Activated T-helper 1 cell treated with Interleukin-2 at 50 U/mL for 16 hours (primary cell): ENCODE measurements around the gene EIF2A.
A peak's percentile ranks its signal among the peaks of the same experiment; 100 is the strongest.
"Not testable (repeated sequence)": the region's sequence is repeated elsewhere in the genome, so short reads cannot be mapped to it uniquely, and the experiment has no call there.

Source experiments
- DNase-seq: peaks from one replicate; pipeline ENCODE4 v3.0.0-alpha.2; 2020; ENCODE audit warnings: low read depth

EIF2A gene

DNA sequence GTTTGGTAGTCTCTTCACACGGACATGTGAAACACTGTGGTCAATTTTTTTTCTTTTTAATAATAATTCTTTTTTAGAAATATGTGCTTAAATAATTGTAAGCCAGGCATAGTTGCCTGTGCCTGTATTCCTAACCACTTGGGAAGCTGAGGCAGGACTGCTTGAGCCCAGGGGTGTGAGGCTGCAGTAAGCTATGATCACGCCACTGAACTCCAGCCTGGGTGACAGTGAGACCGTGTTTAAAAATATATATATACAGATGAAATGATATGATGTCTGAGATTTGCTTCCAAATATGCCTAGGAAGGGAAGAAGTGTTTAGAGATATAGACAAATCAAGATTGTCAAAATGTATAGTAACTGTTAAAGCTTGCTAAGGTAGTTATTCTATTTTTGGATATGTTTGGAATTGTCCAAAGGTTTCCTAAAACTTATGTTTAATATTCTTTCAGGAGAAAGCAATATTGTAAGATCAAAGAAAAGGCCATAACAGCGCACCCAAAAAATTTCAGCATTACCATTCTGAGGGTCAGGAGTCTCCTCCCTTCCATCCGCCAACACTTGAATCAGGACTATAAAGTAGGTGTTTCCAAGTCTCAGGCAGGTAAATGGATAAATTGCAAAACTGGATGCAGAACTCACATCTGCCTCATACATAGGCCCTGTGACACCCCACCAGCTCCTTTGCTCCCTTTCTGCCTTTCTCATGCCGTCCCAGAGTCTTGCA, 56.0 kb downstream of the EIF2A start:
- DNase-seq, result no peak

DNA sequence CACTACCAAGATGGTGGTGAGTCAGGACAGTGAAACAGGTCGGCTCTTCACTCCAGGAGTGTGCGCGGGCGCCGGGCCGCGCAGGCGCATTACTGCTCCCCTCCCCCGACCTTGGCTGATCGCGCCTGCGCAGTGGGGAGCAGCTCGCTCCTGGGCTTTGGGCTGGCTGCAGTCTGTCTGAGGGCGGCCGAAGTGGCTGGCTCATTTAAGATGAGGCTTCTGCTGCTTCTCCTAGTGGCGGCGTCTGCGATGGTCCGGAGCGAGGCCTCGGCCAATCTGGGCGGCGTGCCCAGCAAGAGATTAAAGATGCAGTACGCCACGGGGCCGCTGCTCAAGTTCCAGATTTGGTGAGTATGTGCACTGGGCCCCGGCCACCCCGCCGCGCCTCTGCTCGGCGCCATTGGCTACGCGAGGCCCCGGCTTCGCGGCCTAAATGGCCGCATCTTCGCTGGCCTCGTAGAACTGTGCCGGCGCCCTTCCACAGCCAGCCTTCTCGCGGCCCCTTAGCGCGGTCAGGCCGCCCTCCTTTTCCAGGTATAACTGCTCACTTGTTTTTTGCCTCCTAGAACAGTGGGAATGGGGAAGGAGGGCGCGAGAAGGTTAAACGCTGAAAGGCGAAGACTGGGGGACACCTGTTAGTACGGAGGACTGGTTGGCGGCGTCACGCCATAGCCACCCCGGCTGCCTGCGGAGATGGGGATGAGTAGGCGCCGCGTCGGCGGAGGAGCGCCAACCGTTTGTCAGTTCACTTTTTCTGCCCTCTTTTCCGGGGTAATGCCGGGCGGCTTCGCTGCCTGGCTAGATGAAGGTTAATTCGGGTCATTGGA, 56.8 kb downstream of the EIF2A start, which contains the start of gene SELENOT:
SELENOT (plus strand) TSS at position 169 of the 827 bp plus-strand sequence; CDS start at position 211, 42 bp downstream.
- peak; percentile 94 for DNase-seq

DNA sequence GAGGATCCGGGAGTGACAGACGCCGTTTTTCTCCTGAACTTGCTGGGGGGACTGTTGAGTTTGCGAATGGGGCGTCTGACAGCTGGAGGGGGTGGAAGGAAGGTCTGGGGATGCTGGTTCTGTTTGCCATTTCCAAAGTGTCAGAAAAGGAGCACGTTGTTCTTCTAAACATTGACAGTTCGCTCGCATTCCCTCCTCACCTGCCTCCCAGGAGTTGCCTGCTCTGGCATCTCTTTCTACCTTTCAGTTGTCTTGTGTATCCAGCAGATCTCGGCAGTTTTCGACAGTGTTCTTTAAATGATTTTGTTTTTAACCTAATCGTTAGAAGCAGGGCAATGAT, 57.4 kb downstream of the EIF2A start:
- DNase-seq, result no peak

DNA sequence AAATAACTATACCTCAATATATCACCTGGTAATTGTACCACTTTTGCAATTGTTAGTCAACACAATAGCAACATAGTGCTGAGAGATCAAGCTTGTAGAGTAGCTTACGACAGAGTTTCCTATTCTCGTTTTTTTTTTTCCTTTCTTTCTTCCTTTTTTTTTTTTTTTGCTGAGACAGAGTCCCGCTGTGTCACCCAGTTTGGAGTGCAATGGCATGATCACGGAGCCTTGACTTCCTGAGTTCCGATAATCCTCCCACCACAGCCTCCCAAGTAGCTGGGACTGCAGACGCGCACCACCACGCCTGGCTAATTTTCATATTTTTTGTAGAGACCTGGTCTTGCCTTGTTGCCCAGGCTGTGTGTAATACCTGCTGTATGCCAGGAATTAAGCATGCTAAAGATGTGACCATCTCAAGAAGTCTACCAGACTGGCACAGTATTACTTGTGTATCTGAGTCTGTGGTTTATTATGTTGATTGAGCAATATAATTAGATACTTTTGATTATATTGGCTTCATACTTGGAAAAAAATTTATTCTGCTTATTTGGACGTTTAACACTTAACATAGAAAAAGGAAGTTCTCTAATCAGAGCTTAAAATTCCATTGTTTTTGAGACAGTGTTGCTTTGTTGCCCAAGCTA, 59.5 kb downstream of the EIF2A start:
- no peak for DNase-seq

GRCh38 chr3:150607267-150608065, 60.9 kb downstream of the EIF2A start:
- no peak for DNase-seq

GRCh38 chr3:150609988-150610387, 63.4 kb downstream of the EIF2A start:
- no peak for DNase-seq

DNA sequence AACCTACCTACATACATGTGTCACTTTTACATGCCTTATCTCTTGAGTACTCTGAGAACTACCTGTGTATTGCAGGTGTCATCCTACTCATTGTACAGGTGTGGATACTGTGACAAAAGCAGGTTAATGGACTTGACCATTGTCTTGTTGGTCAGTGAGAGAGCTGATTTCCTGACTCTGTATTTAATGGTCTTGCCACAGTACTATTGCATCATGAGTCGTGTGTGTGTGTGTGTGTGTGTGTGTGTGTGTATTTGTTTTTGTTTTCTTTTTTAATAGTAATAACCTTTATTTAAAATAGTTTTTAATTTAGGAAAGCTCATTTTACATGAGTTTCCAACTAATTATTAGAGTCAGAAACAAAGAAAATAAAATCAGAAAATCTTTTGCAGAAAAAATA, 64.2 kb downstream of the EIF2A start:
- no peak for DNase-seq

DNA sequence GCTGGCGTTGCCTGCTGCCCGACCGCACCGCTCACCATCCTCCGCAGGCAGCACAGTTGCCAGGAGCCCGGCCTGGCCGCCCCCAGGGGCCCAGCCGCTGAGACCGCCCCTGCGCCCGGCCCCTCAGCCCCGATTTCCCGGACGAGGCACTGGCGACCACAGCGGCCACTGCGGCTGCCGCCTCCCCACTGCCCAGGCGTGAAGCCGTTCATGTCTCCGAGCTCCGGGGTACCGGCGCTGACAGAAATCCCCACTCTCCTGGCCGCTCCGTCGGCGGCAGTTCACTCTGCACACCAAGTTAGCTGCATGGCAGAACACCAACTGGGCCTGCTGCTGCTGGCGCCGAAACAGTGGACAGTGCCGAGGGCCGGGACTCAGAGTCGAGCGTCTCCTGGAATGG, 65.1 kb downstream of the EIF2A start:
- no peak for DNase-seq

GRCh38 chr3:150612494-150612893, 65.9 kb downstream of the EIF2A start:
- DNase-seq, result no peak

GRCh38 chr3:150613034-150613433, 66.4 kb downstream of the EIF2A start:
- no peak for DNase-seq

DNA sequence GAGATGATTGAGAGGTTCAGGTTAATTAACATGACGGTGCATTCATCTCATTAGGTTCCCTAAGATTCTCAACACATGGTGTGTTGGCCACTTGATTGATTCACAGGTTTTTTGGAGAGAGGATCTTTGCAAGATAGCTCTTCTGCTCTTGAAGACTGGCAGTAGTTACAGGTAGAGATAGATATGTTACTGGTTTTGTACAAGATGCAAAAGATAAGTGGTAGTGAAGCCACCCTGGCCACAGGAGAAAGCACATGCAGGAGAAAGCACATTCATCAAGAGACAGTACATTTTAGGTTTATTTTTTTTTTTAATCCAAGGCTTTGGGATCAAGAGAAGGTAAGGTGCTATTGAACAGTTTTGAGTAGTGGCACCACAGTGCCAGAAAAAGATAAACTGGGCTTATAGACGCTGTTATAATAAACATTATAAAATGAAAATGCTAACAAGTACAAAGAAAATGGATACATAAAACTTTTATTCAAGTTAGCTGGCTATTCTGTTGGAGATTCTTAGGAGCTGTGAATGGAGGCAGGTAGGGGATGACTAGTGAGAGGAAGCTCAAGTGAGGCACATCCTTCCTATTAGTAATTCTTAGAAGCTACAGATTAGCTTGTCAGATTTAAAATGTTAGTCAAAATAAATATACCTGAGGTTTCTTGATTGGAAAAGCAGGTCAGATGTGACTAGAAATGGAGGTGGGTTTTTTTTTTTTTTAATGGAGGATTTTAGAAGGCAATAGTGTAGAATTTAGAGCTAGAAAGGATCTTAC, 67.3 kb downstream of the EIF2A start:
- DNase-seq, result no peak

DNA sequence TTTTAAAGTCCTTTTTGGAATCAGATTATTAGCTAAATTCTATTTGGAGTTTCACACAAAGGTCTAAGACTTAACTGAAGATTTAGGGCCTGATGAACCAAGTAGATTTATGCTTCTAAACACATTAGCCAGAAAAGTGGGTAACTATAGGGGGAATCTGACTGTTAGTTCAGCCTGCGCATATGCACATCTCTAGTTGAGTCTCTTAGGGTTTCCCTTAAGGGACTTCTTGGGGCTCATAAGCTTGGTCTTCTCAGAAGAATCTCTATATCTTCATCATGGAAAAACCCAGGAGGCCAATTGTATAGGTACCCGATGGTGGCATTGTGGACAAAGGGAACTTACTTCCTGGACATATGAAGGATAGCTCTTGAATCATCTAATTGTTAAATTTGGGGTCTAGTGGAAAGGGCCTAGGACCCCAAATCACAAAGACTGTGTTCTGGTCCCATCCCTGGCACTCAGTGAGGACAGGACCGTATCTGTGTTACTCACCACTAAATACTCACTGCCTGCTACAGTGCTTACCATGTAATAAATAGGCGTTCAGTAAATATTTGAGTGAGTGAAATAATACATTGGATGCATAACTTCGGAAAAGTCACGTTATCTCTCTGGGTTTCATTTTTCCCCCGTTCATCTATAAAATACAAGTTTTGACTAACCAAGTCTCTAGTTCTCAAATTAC, 73.6 kb downstream of the EIF2A start:
- no peak for DNase-seq

DNA sequence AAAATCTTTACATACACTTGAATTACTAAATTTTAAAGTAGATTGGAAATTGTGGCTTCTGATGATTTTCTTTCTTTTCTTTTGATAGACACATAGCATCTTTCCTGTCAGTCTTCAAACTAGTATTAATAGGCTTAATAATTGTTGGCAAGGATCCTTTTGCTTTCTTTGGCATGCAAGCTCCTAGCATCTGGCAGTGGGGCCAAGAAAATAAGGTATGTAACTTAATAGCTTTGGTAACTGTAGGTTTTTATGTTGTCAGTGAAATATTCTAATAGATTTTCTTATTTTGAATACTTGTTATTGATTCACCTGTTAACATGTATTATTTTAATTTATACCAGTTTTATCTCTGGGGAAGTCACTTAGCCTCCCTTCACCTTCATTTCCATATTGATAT, 76.4 kb downstream of the EIF2A start:
- not testable (repeated sequence) for DNase-seq

DNA sequence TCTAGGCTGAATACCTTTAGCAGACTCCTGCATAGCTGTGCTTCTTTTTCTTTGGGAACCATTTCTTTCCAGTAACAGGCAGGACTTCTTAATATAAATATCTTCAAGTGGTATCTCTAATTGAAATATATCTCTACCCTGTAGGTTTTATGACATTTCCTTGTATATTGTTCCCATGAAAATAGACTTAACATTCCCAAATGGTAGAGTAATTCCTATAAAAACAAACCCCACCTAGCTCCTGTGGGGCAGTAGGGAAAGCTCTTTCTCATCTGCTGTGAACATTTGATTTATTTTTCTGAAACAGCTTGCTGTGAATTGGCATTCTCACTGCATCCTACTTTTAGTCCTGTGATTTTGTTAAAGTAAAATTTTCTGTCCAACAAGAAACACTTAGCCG, 77.4 kb downstream of the EIF2A start:
- DNase-seq, result no peak

DNA sequence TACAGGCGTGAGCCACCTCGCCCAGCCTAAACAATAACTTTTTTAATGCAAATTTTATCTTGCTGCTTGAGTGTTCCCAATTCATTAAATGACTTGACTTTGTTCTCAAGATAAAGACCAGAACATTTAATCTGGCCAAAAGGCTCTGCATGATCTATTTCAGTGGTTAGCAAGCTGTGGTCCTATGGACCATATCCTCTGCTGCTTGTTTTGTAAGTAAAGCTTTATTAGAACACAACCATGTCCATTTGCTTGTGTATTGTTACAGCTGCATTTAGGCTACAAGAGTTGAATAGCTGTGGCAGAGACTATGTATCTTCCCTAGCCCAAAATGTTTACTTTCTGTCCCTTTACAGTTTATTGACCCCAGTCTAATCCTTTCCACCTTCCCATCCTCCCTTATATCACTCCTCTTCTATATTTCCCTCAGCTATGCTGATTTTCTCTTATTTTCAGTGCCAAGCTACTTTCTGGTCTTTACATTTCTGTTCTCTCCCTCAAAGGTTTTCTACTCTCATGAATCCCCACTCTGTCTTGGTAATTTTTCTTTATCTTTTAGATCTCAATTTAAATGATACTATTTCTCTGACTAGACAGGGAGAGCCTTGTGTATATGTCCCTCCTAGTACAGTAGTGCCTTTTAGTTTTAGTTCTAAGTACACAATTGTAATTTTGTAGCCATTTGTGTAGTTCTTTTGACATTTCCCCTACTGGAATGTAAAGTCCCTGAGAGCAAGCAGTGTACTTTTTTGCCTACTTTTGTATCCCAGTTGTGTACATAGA, 79.8 kb downstream of the EIF2A start:
- DNase-seq, result no peak

GRCh38 chr3:150627557-150627956, 81.0 kb downstream of the EIF2A start:
- no peak for DNase-seq

- DNase-seq, result no peak
These were observed 85.1 kb downstream of the EIF2A start for GRCh38 chr3:150631515-150632221.

- no peak for DNase-seq
These were observed 88.5 kb downstream of the EIF2A start for GRCh38 chr3:150635076-150635475.

DNA sequence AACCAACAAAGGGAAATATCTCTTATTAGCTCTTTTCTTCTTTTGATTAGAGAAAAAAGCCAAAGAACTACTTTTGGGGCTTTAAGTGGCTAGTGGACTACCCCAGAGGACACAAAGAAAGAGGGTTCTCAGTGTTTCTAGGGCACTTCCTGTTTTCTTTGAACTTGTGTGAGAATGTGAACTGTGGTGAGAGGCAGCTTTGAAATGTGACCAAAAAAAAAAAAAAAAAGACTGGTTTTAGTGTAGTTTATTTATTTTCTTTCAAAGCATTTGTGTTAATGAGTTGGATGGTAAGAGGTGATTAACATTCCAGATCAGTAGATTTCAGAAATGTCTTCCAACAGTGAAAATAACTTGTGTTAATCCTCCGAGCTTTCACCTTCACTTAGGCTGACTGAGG, 88.9 kb downstream of the EIF2A start:
- DNase-seq, result no peak
